NCI-H345 (cell line): ENCODE data around the gene PTPRN2.

Experiments
- DNase-seq: peaks from one replicate; lab custom pipeline; 2025; lab: John Stamatoyannopoulos, UW

The PTPRN2 gene

GRCh38 chr7:157865351-157866165 lies 722.1 kb downstream of the PTPRN2 start:
- no peak for DNase-seq

GRCh38 chr7:157864911-157865310 lies 722.7 kb downstream of the PTPRN2 start:
- DNase-seq = no peak

GRCh38 chr7:157863906-157864810 lies 723.5 kb downstream of the PTPRN2 start:
- DNase-seq = no peak

DNA sequence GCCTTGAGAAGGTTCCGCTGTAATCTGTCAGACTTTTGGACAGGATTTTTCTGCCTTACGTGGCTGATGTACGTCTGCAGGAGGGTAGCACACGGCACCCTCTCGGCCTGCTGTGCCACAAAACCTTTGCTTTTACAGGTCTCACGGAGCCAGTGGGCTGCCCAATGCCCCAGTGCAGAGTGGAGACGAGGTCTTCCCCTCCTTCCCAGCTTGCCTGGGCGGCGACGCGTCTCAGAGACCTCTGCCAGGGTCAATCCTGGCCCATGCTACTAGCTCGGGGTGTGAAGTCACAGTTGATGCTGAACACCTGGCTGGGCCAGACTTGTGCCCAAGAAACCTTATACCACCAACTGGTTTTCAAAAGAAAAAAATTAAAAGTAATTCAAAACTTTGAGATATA lies 724.4 kb downstream of the PTPRN2 start:
- no peak for DNase-seq

GRCh38 chr7:157862731-157863130 lies 724.9 kb downstream of the PTPRN2 start:
- DNase-seq = no peak

- no peak for DNase-seq
Observed at GRCh38 chr7:157861551-157861950, 726.1 kb downstream of the PTPRN2 start.

DNA sequence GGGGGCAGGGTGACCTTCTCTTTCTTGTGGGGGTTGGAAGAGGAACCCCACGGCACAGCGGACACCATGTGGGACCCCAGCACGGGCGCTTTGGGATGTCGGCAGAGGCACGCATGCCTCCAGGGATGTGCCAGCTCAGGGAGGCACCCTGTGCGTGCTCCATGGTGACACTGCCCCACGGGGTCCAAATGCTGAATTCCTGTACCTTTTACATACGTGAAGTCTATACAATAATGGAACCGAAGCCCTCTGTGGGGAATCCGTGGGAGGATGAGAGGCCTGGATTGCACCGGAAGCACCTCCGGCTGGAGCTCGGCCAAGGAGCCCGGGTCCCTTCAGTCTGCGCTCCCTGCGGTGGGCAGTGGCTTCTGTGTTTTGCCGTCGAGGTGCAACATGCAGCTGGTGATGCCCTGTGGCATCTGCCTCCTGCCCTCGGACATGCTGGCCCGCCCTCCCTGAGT lies 726.6 kb downstream of the PTPRN2 start:
- DNase-seq = no peak

DNA sequence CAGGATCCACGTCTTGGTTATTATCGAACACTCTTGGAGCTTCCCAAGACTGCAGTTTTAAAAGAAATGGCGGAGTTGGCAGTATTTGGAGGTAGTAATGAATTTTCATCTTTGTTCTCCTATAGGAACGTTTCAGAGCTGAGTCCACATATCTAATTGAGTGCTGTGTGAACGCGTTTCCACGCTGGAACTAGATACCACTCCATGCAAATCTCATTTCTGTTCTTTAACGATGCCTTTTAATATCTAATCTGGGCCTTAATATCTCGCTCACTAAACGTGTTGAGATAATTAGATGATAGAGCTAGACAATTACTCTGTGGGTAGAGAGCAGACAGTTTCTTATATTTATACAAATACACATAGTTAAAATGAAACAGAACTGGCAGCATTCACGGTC lies 727.2 kb downstream of the PTPRN2 start:
- DNase-seq = no peak

- DNase-seq = no peak
Observed at GRCh38 chr7:157859915-157860314, 727.7 kb downstream of the PTPRN2 start.

GRCh38 chr7:157857578-157858075 lies 730.0 kb downstream of the PTPRN2 start:
- DNase-seq = no peak

DNA sequence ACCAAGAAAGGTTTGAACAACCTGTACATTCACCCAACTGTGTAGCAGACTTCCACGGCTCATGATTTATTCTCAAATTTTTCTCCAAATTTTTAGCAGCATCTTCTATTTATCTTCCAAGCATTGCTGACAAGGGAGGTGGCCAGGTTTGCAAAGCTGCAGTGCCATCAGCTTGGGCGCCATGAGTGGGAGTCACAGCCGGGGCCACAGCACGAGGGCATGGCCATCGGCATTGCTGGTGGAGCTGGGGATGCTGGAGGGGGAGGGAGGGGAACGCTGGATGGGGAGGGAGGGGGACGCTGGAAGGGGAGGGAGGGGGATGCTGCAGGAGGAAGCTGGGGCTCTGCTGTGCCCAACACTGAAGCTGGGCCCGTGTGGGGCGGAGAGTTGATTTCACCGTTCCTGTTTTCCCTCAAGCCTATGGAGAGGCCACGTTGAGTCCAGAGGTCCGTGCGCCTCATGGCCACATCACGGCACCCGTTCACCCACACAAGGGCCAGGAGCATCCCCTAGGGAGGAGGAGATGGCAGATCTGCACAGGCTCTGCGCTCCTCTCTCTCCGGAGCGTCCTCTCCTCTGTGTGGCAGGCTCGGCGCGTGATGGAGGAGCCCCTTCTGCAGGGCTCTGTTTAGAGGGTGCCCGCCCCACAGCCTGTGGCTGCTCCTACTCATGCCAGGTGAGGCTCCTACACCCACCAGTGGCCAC lies 730.6 kb downstream of the PTPRN2 start:
- no peak for DNase-seq

DNA sequence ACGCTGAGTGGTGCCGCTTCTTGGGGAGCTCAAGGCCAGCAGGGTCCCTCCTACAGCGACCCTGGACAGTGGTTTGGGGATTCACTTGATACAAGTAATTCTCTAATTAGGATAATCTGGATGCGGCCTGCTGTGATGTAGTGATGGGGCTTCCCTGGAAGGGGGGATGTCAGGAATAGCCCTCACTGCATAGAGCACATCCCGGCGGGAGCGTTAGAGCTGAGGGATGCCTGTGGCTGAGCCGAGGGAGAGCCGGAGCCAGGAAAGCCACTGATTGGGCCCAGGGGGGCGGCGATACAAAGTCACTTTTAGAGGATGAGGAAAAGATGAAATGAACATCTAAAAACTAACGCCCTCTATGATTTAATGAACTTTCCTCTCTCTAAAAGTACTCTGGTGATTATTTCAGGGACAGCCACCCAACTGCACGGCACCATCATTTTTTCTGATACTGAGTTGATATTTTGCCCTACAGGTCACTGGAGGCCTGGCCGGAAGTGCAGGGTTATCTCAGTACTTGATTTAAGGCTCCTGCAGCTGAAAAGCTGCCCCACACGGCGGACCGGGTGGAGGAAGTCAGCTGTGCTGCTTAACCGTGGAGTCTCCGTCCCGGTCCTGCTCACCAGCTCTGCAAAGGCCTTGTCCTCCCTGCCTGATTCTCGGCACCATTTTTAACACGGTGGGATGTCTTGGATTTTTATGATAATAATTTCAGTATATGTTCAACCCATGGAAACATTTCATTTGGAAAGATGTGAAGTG lies 732.0 kb downstream of the PTPRN2 start:
- DNase-seq = no peak

GRCh38 chr7:157855016-157855415 lies 732.6 kb downstream of the PTPRN2 start:
- DNase-seq = no peak

DNA sequence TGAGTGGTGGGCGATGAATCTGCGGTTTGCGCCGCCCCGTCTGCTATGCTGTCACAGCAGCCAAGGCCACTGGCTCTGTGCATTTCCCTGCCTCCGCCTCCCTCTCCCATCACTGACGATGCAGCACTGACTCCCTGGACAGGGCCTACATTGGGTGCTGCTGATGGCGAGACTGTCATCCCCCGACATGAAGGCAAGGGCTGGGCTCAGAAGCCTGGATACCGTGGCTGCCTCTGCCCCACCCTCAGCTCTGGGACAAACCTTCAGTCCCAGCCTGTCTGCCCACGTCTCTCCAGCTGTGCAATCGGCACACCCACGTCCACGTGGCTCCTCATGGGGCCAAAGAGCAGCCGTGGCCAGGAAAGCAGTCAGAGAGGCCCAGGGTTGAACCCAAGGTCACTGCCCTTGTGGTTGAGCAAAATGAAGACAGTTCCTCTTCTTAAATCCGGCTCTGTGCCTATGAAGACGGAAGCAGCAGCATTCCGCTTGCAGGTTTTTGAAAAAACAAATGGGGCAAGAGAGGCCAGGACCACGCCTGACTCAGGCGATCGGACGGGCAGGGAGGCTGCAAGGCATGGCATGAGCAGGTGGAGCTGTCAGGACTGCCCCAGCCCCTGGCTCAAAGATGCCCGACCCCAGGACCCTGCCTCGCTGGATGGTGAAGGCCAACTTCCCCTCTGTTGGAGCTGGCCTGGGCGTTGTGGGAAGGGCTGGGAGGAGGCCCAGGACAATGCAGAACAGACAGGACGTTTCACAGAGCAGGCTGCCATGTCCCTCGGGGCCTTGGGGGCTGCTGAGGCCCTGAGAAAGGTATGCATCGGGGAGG lies 733.3 kb downstream of the PTPRN2 start:
- no peak for DNase-seq

DNA sequence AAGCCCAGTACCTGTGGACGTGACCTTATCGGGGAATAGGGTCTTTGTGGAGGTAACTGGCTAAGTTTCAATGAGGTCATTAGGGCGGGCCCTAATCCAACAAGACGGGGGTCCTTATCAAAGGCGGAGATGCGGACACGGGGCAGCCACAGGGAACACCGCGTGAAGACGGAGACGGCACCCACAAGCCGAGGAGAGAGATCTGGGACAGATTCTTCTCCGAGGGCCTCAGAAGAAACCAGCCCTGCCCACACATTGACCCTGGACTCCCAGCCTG lies 733.9 kb downstream of the PTPRN2 start:
- no peak for DNase-seq

DNA sequence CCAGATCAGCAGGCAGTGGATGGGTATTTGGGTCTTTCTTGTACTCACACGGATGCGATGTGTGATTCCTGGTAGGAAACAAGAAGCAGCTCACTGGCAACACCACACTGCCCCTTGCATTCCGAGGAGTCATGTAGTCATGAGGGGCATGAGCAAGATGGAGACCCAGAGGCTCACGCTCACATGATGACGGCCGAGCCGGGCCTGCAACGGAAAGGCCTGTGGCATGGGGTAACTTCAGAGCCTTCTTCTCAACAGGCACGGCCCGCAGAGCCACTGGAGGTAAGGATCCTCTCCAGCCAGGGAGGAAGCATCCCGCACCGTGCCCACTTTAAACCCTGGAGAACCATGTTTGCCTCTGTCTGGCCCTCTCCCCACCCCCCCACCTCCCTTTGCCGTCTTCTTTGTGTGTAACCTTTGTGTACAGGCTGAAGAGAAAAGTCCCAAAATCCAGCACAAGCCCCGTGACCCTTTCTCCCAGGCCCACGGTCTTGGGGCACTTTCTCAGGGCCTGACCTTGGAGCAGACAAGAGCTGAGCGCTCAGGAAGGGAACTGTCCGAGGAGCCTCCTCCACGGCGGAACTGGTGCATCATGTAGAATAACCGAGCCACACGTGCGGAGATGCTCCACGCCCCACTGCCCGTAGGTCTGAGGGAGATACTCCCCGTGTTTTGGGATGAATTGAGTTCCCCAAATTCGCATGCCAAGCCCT lies 734.4 kb downstream of the PTPRN2 start:
- DNase-seq = no peak

DNA sequence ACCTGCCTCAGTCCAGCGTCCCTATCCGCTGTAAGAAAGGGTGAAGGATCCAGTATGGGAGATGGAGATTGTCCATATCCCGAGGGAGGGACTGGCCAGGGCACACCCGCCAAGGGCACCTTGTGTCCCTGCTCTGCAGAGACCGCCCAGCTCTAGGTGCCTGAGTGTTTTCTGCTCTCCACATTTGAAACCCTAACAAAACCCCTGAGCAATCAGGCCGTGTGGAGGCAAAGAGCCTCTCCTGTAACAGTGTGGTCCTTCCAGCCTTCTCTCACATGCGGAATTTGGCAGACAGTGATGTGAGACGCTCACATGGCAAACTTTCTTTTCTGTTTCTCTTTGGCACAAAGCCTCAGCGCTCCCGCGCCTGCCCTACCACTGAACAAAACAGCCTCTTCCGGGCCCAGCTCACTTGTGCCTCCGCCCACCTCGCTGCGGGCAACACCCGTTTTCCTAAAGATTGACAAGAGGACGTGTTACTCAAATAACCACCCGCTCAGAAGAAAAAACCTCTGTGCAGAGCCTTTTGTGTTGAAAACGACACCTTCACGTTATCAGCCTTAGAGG lies 736.0 kb downstream of the PTPRN2 start:
- no peak for DNase-seq

DNA sequence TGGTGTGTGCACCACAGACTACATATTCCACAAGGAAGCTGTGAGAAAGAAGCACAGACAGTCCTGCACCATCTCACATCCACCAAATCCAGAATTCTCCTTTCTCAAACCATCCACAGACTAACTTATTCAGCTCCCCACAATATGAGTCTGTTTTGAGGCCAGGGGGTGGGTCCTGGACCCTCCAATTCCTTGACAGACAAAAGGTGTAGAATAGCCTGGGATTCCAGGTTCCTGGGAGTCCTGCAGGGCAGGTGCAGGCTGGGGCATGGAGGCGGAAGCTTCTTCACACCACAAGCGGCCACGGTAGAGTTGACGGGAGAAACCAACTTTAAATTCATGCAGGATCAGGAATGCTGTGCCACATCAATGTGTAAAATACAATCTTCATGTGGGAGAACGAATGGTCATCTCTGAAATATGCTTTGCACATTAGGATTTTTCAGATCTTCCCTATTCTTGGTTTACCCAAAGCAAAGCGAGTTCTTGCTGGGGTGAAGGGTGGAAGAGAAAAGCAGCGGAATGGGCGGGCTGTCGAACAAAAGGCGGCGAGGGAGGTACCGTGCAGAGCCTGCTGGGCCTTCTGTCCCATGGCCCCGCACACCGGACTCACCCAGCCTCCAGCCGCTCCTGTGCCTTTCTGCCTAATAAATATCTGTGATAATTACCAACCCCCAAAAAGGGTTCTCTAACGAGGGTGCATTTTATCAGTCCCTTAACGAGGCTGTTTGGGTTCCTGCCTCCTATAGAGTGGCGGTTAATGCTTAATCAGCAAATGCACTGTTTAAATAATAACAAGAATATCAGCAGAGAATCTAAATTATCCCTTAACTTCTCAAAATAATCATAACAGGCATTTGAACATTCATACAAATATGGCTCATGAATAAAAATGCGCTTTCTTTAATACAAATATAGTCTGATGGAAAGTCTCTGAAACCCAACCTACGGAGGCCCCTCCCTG lies 736.9 kb downstream of the PTPRN2 start:
- no peak for DNase-seq

- no peak for DNase-seq
Observed at GRCh38 chr7:157849726-157850125, 737.9 kb downstream of the PTPRN2 start.
